Spleen (tissue), 11 donors: ENCODE data around the gene NUP153. TPM values are rescaled to one million over a fixed set of nuclear protein-coding genes. Genes with fewer than 3 reads are reported as not detected.

ENCODE experiments used
- DNase-seq: peaks from one replicate; pipeline ENCODE4 v3.0.0-alpha.2; 2020
- H3K27ac ChIP-seq, 8 donors: fragments of 200-600 bp; sonication (generic) in 7 of 8; 1 replicate in 4 of 8; 2 replicates in 4 of 8; pipeline versions ENCODE4 v1.5.0 to v1.8.0; 2016 to 2021; ENCODE audit warnings: inconsistent platforms in 4 of 8, mild to moderate bottlenecking in 4 of 8, moderate library complexity in 1 of 8
- H3K27me3 ChIP-seq, 7 donors: fragments of 200-600 bp; sonication (generic) in 6 of 7; replicated peaks in 1 of 7; 1 replicate in 4 of 7; 2 replicates in 3 of 7; pipeline versions ENCODE4 v1.5.0 to v1.8.0; 2016 to 2021; ENCODE audit warnings: inconsistent platforms in 3 of 7, mild to moderate bottlenecking in 1 of 7
- H3K36me3 ChIP-seq, 6 donors: fragments of 200-600 bp; sonication (generic) in 5 of 6; 1 replicate in 4 of 6; 2 replicates in 2 of 6; pipeline versions ENCODE4 v1.5.0 to v1.8.0; 2016 to 2021; ENCODE audit warnings: inconsistent platforms in 2 of 6
- H3K4me1 ChIP-seq, 6 donors: fragments of 200-600 bp; sonication (generic) in 5 of 6; 1 replicate in 3 of 6; 2 replicates in 3 of 6; pipeline versions ENCODE4 v1.5.0 to v1.8.0; 2016 to 2021; ENCODE audit warnings: inconsistent platforms in 3 of 6
- H3K4me3 ChIP-seq, 8 donors: fragments of 200-600 bp; sonication (generic) in 7 of 8; 1 replicate in 4 of 8; 2 replicates in 4 of 8; pipeline versions ENCODE4 v1.5.0 to v1.8.0; 2016 to 2021; ENCODE audit warnings: inconsistent platforms in 4 of 8, mild to moderate bottlenecking in 4 of 8, moderate library complexity in 2 of 8
- H3K9me3 ChIP-seq, 8 donors: fragments of 200-600 bp; sonication (generic) in 7 of 8; 1 replicate in 4 of 8; 2 replicates in 4 of 8; pipeline versions ENCODE4 v1.5.0 to v1.8.0; 2016 to 2021; ENCODE audit warnings: inconsistent platforms in 4 of 8
- POLR2A ChIP-seq, 3 donors: fragments of 450-650 bp; IDR thresholded peaks; one replicate each; pipeline ENCODE4 v1.5.1; 2017; ENCODE audit warnings: antibody characterized with exemption in 3 of 3, mild to moderate bottlenecking in 1 of 3
- POLR2AphosphoS5 ChIP-seq, 3 donors: sonication (generic); formaldehyde crosslinking; IDR thresholded peaks; one replicate each; pipeline ENCODE4 v1.5.1; 2017; ENCODE audit warnings: antibody characterized with exemption in 3 of 3
- WGBS, 5 donors: extraction: QIAGEN DNeasy Blood & Tissue Kit in 3 of 5; methylation state at CpG; one replicate each; pipeline versions ENCODE4 v1.1.5 to v1.1.7; 2013 to 2018; 5-methylcytosine and 5-hydroxymethylcytosine counted together
- intact Hi-C: fragments of 100-400 bp; cut with DNase I; formaldehyde crosslinking; loops from one replicate; pipeline ENCODE4 v1.15.0; 2023; ENCODE audit warnings: low total_unique reads
- polyA plus RNA-seq, 3 donors: library from polyadenylated mRNA; stranded (reverse); fragments of 200-250 nt; gene quantifications; one replicate each; pipeline ENCODE4 v1.2.1, GENCODE V29; 2013
- total RNA-seq, 7 donors: library from RNA; depleted of rRNA in 3 of 7; stranded (reverse); fragments of >200 nt in 3 of 7; fragmentation: NEBNext Ultra II Directional in 4 of 7; extraction: Animal tissue kit (Norgen Biotek cat#: 25700) in 4 of 7; gene quantifications; one replicate each; pipeline versions ENCODE4 v1.1.0 to v1.2.1, GENCODE V29; 2016 to 2021
- TF ChIP-seq, protein P1 (sequence below), 11 experiments: fragments of 200-600 bp in 7 of 11; fragments of 450-650 bp in 4 of 11; sonication (generic) in 4 of 11; IDR thresholded peaks in 8 of 11; conservative IDR thresholded peaks in 3 of 11; 1 replicate in 7 of 11; 2 replicates in 4 of 11; pipeline versions ENCODE4 v1.4.0 to v1.8.0; 2016 to 2021; ENCODE audit warnings: antibody characterized with exemption in 11 of 11, inconsistent platforms in 4 of 11, mild to moderate bottlenecking in 1 of 11
- donor health status: healthy with polysubstance abuse.
- donor health status: DM: no; HTN: no; CAD: no; lungs with moderate emphysema.
- donor health status: DM: no; HTN: no; CAD: no.
- donor health status: Bipolar disorder and iron deficiency.
- donor health status: healthy.
- donor health status: DM: no; HTN: no; CAD: no.
- donor health status: DM: yes; HTN: yes; CAD: no.

NUP153 gene
- total and polyA plus RNA-seq, 10 donors: 8.9 to 51.5 (median 45.3) TPM

DNA sequence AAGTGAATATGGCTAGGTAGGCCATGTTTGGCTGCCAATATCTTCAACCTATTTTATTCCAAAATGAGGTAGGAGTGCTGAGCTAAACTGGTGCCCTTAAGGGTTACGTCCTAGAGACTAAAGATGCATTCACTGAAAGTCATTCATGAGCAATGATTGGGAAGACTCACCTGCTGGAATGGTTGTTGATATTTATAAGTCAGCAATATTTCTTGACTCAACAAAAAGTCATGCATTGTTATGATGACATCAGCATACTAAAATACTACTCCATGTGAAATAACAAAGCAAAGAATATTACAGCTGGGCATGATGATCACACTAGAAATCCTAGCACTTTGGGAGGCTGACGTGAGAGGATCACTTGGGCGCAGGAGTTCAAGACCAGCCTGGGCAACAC is 17.6 kb upstream of the NUP153 start:
- TF ChIP-seq POLR2A (IDR thresholded peaks at IDR 0.05): no peak
- TF ChIP-seq, protein P1, sequence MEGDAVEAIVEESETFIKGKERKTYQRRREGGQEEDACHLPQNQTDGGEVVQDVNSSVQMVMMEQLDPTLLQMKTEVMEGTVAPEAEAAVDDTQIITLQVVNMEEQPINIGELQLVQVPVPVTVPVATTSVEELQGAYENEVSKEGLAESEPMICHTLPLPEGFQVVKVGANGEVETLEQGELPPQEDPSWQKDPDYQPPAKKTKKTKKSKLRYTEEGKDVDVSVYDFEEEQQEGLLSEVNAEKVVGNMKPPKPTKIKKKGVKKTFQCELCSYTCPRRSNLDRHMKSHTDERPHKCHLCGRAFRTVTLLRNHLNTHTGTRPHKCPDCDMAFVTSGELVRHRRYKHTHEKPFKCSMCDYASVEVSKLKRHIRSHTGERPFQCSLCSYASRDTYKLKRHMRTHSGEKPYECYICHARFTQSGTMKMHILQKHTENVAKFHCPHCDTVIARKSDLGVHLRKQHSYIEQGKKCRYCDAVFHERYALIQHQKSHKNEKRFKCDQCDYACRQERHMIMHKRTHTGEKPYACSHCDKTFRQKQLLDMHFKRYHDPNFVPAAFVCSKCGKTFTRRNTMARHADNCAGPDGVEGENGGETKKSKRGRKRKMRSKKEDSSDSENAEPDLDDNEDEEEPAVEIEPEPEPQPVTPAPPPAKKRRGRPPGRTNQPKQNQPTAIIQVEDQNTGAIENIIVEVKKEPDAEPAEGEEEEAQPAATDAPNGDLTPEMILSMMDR (IDR thresholded peaks at IDR 0.05 in 8 of 11, conservative IDR thresholded peaks at IDR 0.05 in 3 of 11): no peak
- no peak for TF ChIP-seq POLR2AphosphoS5 (IDR thresholded peaks at IDR 0.05)
- H3K4me1 ChIP-seq: peaks cover 0 to 5% (median 0%) of the 10 kb centered on the region in 6 donors
- intact Hi-C loops: no loop called here
- H3K4me3 ChIP-seq: no peak overlapping the region
- DNase-seq: no peak
- no peak overlapping the region for H3K27ac ChIP-seq
- H3K9me3 ChIP-seq: peaks cover 0 to 6% (median 0%) of the 10 kb centered on the region in 8 donors
- WGBS, 5 donors: 90 to 99% (median 95%) methylated on average over 3 of the region's 3 CpGs
- no peaks in the 10 kb centered on the region for H3K36me3 ChIP-seq
- H3K27me3 ChIP-seq: no peaks in the 10 kb centered on the region

DNA sequence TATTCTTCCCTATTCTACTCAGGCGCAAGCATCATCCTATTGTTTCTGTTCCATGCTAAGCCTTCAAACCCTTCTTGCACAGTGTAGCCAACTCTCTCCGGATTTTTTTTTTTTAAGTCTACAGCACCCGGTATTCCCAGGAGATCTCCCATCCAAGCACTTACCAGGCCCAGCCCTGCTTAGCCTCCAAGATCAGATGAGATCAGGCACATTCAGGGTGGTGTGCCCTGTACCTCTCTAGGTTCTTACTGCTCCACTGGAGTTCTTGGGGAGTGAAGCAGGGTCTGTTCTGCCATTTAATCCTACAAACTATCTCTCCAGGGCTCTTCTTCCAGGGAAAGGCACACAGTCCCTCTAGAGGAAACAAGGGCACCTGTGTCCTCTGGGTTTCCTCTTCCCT is 14.9 kb upstream of the NUP153 start:
- Histone ChIP-seq H3K27ac (no peak overlapping the region), H3K27me3 (no peaks in the 10 kb centered on the region), H3K9me3 (no peaks in the 10 kb centered on the region), H3K4me3 (no peak overlapping the region), H3K4me1 (peaks cover 0 to 5% (median 0%) of the 10 kb centered on the region in 6 donors), H3K36me3 (no peaks in the 10 kb centered on the region)
- 73 to 92% (median 77%) methylated on average over 3 of the region's 3 CpGs for WGBS, 5 donors
- no peak for DNase-seq
- TF ChIP-seq POLR2AphosphoS5 (IDR thresholded peaks at IDR 0.05) (no peak), POLR2A (IDR thresholded peaks at IDR 0.05) (no peak)
- TF ChIP-seq, protein P1 (IDR thresholded peaks at IDR 0.05 in 8 of 11, conservative IDR thresholded peaks at IDR 0.05 in 3 of 11): no peak
- intact Hi-C loops: no loop called here

DNA sequence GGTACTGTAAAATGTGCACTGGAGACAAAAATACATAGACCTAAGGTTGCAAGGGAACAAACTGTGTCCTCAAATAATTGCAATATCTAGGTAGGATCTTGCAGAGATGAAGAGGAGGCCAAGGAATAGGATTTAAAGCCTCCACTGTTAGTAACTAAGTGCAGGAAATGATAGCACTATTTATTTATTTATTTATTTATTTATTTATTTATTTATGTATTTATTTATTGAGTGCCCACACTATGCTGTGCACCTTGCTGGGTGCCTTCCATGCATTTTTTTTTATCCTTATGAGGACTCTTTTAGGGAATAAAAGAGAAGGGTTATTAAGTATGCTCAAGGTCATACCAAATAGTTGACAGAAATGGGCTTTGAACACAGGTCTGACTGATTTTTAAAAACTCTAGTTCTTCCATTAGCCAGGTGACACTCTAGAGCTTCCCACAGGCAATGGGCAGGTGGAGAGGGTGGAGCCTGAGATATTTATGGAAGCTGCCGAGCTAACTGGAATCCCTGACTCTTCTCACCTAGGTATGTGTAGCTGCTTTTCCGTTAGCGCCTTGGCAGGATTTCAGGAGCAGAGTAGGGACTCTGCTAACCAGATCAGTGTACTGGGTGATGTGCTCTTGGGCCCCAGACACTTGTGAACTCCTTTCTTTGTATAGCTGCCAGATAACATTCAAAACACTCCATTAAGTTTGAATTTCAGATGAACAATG is 12.8 kb upstream of the NUP153 start:
- TF ChIP-seq POLR2A (IDR thresholded peaks at IDR 0.05) (no peak), POLR2AphosphoS5 (IDR thresholded peaks at IDR 0.05) (no peak)
- TF ChIP-seq, protein P1 (IDR thresholded peaks at IDR 0.05 in 8 of 11, conservative IDR thresholded peaks at IDR 0.05 in 3 of 11): no peak
- no peak for DNase-seq

DNA sequence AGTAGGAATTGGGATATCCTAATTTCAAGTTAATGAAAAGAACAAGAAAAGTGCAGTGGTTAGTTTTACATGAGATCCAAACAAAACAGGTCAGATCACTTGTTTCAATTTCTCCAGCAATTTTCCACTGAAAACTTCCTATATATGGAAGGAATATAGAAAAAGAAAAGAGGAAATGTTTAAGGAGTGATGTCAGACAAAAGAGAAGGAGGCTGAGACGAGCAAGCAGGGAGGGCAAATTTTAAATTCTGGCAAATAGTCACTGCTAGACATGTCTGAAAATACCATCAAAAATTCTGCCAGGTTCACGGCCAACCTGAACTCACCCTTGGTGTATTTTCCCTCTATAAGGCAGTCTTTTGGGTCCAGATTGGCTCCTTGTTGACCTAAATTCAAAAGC is 9.5 kb upstream of the NUP153 start:
- Histone ChIP-seq H3K4me3 (no peak overlapping the region), H3K4me1 (no peaks in the 10 kb centered on the region), H3K27ac (no peak overlapping the region), H3K27me3 (no peaks in the 10 kb centered on the region), H3K36me3 (no peaks in the 10 kb centered on the region), H3K9me3 (no peaks in the 10 kb centered on the region)
- no peak for DNase-seq
- intact Hi-C loops: no loop called here
- TF ChIP-seq, protein P1 (IDR thresholded peaks at IDR 0.05 in 8 of 11, conservative IDR thresholded peaks at IDR 0.05 in 3 of 11): no peak
- TF ChIP-seq POLR2AphosphoS5 (IDR thresholded peaks at IDR 0.05): no peak
- no peak for TF ChIP-seq POLR2A (IDR thresholded peaks at IDR 0.05)
- 53 to 69% (median 64%) methylated on average over 2 of the region's 2 CpGs for WGBS, 5 donors

More for the DNA sequence above, 12.8 kb upstream of the NUP153 start:
- Histone ChIP-seq H3K9me3 (no peaks in the 10 kb centered on the region), H3K36me3 (no peaks in the 10 kb centered on the region), H3K27me3 (no peaks in the 10 kb centered on the region), H3K4me1 (no peaks in the 10 kb centered on the region), H3K4me3 (no peak overlapping the region), H3K27ac (no peak overlapping the region)
- intact Hi-C loops: no loop called here
- 76 to 86% (median 82%) methylated on average over 3 of the region's 3 CpGs for WGBS, 5 donors
